DOHH2 (cell line): ENCODE data around the gene TNNC2.

Experiments used
- EZH2phosphoT487 ChIP-seq: fragments of 200-600 bp; sonication (generic); IDR thresholded peaks from 2 replicates; pipeline ENCODE4 v1.6.1; 2017; ENCODE audit warnings: borderline replicate concordance, mild to moderate bottlenecking, antibody characterized with exemption, low read length, moderate library complexity, mixed read lengths
- TF ChIP-seq, protein P1 (sequence below): fragments of 200-600 bp; sonication (generic); IDR thresholded peaks from one replicate; pipeline ENCODE4 v1.5.1; 2014; ENCODE audit warnings: antibody characterized with exemption, mild to moderate bottlenecking, low read depth, low read length; ENCODE audit not compliant: poor library complexity, severe bottlenecking

DNA sequence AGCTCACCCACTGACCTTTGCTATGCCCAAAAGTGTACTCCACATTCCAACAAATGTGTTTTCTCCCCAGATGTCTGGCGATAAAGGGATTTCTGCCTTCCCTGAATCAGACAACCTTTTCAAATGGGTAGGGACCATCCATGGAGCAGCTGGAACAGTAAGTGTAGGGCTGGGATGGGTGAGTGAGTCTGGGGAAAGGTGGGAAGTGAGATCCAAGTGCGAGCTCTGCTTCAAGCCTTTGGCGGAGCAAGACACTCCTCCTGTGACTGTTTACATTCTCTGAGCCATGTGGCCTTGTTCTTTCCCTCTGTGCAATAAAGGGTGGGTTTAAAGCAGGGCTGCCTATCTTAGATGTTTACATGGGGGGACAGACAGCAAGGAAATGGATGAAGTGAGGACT is 12.8 kb downstream of the TNNC2 start:
- TF ChIP-seq, protein P1, sequence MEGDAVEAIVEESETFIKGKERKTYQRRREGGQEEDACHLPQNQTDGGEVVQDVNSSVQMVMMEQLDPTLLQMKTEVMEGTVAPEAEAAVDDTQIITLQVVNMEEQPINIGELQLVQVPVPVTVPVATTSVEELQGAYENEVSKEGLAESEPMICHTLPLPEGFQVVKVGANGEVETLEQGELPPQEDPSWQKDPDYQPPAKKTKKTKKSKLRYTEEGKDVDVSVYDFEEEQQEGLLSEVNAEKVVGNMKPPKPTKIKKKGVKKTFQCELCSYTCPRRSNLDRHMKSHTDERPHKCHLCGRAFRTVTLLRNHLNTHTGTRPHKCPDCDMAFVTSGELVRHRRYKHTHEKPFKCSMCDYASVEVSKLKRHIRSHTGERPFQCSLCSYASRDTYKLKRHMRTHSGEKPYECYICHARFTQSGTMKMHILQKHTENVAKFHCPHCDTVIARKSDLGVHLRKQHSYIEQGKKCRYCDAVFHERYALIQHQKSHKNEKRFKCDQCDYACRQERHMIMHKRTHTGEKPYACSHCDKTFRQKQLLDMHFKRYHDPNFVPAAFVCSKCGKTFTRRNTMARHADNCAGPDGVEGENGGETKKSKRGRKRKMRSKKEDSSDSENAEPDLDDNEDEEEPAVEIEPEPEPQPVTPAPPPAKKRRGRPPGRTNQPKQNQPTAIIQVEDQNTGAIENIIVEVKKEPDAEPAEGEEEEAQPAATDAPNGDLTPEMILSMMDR: no peak
- TF ChIP-seq EZH2phosphoT487: no peak
